HG02623 (cell line): Measurements from ENCODE around the gene SPTY2D1.
"Not testable (repeated sequence)": the region's sequence is repeated elsewhere in the genome, so short reads cannot be mapped to it uniquely, and the experiment has no call there.

Experiments used
- ATAC-seq: cut with Tn5 transposase; IDR thresholded peaks from one replicate; pipeline ENCODE4 v1.9.1; 2021; ENCODE audit warnings: moderate library complexity; ENCODE audit not compliant: unreplicated experiment

SPTY2D1 gene, protein sequence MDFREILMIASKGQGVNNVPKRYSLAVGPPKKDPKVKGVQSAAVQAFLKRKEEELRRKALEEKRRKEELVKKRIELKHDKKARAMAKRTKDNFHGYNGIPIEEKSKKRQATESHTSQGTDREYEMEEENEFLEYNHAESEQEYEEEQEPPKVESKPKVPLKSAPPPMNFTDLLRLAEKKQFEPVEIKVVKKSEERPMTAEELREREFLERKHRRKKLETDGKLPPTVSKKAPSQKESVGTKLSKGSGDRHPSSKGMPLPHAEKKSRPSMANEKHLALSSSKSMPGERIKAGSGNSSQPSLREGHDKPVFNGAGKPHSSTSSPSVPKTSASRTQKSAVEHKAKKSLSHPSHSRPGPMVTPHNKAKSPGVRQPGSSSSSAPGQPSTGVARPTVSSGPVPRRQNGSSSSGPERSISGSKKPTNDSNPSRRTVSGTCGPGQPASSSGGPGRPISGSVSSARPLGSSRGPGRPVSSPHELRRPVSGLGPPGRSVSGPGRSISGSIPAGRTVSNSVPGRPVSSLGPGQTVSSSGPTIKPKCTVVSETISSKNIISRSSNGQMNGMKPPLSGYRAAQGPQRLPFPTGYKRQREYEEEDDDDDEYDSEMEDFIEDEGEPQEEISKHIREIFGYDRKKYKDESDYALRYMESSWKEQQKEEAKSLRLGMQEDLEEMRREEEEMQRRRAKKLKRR

DNA sequence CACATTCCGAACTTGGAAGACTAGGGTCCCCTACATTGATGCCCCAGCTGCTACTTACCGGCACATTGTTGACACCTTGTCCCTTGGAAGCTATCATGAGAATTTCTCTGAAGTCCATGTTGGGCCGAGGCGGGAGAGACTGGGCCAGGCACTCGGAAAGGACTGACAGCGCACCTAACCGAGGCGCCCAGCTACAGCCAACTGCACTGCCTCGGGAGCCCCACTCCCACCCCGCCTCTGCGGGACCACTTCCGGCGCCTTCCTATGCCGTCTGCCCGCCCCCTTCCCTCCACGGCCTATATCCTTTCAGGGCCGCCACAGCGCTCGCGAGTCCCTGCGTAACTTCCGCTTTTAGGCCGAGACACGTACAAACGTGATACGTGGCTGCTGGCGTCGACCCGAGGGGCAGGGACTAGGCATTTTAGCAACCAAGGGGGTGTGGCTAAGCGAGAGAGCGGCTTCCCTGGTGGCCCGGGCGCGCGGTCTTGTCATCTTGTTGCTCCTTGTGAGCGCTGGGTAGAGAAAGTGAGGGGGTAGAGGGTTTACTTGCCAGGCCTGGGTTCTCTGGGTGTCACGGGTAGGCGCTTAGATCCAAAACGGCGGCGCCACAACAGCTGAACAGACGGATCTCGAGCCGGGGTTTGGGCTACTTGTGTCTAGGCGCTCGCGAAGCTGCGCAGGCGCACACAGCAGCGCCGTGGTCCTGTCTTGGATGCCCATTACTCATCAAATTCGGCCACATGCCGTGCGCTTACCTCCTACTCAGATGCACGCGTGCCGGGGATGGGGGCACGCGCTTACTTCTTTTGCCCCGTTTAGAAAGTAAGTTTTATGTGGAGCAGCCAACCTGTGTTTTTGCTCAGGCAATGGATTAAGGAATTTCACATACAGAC lies at the start of gene SPTY2D1:
Gene SPTY2D1, minus strand, starts transcription at position 203 of the 893 bp plus-strand sequence. Its CDS starts 85 bp downstream, at position 118.
- peak; percentile 95 for ATAC-seq

DNA sequence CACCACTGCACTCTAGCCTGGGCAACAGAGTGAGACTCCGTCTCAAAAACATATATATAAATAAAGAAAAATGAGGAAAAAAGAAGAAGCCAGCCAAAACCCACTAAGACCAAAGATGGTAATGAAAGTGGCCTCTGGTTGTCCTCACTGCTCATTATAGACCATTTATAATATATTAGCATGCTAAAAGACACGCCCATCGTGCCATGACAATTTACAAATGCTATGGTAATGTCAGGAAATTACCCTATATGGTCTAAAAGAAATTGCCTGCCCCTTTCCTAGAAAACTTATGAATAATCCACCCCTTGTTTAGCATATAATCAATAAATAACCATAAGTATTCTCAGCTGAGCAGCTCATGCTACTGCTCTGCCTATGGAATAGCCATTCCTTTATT lies 48.3 kb upstream of the SPTY2D1 start:
- no peak for ATAC-seq

DNA sequence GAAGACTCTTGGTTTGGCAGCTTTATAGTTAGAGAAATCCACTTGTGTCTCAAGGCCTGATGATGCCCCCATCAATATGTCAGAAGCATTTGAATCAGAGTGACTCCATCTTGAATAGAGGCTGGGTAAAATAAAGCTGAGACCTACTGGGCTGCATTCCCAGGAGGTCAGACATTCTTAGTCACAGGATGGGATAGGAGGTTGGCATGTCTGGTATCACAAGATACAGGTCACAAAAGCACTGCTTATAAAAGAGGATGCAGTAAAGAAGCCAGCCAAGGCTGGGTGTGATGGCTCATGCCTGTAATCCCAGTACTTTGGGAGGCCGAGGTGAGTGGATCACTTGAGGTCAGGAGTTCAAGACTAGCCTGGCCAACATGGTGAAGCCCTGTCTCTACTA lies 47.8 kb upstream of the SPTY2D1 start:
- ATAC-seq = not testable (repeated sequence)

DNA sequence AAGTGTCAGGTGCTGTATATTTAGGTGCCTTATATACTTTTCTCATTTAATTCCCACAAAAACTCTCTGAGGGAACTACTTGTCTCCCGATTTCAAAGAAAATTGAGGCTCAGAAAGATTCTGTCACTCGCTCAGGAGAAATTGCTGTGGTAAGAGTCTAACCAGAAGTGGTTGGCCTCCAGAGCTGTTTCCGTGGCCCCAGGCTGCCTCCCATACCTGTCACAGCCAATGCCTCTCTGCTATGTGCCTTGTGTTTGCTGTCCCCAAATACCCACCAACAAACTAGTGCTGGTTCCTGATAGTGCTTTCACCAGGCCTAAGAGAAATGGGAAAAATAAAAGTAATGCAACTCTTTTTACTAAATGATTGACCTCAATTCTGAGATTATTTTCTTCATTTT lies 43.4 kb upstream of the SPTY2D1 start:
- ATAC-seq = no peak

DNA sequence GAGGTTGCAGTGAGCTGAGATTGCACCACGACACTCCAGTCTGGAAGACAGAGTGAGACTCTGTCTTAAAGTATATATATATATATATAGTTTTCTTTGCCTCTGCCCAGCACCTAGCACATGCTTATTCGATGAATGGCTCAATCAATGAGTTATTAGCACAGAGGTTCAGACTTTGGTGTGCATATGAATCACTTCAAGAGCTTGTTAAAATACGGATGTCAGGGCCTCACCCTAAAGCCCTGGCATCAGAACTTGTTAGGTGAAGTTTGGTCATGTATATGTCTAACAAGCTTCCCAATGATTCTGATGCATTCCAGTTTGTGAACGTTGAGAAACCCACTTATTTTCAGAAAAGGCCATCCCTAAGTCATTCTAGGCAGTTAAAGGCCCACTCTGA lies 42.7 kb upstream of the SPTY2D1 start:
- no peak for ATAC-seq

DNA sequence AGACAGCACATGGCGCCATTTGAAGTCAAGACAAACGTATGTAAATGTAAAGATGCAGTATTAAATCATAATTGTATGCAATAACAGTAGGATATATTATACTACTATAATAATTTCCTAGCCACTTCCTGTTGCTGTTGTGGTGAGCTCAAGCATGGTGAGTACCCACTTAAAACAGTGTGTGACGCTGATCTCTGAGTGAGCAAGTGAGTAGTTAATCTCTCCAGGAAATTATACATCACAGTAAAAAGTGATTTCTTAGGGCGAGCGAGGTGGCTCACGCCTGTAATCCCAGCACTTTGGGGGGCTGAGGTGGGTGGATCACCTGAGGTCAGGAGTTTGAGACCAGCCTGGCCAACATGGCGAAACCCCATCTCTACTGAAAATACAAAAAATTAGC lies 38.1 kb upstream of the SPTY2D1 start:
- ATAC-seq = not testable (repeated sequence)

DNA sequence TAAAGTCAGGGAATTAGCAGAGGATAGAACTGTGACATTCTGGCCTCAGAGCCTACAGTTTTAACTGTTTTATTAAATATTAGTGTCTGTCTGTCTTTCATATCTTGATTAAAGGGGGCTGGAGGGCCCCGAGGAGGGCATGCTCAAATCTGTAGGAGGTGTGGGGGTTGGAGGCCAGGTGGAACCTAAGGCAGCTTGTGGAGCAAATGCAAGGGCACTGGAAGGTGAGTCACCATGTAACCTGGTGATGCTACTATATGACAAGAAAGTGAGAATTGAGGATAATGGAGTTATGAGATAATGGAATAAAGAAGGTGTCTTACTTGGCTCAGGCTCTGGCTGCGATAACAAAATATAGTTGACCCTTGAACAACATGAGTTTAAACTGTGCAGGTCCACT lies 37.1 kb upstream of the SPTY2D1 start:
- no peak for ATAC-seq

DNA sequence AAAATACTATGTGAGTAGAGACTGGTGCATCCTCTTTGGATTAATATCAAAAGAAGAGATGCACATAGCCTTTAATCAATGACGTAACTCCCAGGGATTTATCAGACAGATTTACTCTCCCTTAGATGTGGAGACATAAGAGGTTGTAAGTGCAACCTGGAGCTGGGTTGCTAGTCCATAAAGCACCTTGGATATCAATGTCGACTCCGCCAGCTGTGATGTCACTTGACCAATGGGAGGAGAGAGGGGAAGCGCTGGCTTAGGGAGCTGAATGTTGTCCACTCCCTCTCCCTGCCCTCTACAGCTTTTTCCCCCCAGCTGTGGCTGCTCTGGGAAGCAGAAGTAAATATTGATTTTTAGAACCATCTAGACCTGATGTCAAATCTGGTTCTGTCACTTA lies 35.6 kb upstream of the SPTY2D1 start:
- no peak for ATAC-seq

DNA sequence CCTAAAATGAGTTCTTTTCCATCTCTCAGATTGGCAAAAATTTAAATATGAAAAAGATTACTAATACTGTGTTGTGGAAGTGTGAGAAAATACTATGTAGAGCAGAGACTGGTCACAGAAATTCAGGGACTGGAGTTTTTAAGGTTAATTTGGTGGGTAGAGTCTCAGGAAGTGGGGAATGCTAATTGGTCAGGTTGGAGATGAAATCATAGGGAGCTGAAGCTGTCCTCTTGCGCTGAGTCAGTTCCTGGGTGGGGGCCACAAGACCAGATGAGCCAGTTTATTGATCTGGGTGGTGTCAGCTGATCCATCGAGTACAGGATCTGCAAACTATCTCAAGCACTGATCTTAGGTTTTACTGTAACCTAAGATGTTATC lies 35.1 kb upstream of the SPTY2D1 start:
- ATAC-seq = no peak

DNA sequence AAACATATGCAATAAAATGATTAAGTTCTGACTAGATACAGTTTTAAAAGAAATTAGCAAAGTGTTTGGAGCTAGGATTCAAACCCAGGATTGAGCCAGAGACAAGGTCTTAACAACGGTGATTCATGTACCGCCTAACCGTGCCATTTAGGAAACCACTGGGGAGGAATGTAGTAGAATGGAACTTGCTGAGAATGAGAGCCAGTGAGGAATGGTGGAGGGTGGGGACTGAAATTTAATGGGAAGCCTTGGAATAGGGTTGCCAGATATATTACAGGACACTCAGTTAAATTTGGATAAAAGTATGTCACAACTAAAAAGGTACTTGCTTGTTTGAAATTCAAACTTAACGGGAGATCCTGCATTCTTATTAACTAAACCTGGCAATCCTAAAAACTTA lies 34.0 kb upstream of the SPTY2D1 start:
- no peak for ATAC-seq

DNA sequence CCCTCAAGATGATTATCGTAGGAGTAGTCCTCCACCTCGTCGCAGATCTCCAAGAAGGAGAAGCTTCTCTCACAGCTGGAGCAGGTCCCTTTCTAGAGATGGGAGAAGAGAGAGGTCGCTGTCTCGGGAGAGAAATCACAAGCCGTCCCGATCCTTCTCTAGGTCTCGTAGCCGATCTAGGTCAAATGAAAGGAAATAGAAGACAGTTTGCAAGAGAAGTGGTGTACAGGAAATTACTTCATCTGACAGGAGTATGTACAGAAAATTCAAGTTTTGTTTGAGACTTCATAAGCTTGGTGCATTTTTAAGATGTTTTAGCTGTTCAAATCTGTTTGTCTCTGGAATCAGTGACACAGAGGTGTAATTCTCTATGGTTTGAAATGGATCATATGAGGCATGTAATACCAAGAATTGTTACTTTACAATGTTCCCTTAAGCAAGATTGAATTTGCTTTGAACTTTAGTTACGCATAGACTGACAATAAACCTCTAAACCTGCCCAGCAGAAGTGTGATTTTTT lies 31.3 kb upstream of the SPTY2D1 start:
- not testable (repeated sequence) for ATAC-seq

DNA sequence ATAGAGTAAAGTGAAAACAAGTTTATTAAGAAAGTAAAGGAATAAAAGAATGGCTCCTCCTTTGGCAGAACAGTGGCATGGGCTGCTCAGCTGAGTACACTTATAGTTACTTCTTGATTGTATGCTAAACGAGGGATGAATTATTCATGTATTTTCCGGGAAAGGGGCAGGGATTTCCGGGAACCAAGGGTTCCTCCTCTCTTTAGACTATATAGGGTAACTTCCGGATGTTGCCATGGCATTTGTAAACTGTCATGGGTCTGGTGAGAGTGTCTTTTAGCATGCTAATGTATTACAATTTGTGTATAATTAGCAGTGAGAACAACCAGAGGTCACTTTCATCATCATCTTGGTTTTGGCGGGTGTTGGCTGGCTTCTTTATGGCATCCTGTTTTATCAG lies 23.5 kb upstream of the SPTY2D1 start:
- no peak for ATAC-seq

DNA sequence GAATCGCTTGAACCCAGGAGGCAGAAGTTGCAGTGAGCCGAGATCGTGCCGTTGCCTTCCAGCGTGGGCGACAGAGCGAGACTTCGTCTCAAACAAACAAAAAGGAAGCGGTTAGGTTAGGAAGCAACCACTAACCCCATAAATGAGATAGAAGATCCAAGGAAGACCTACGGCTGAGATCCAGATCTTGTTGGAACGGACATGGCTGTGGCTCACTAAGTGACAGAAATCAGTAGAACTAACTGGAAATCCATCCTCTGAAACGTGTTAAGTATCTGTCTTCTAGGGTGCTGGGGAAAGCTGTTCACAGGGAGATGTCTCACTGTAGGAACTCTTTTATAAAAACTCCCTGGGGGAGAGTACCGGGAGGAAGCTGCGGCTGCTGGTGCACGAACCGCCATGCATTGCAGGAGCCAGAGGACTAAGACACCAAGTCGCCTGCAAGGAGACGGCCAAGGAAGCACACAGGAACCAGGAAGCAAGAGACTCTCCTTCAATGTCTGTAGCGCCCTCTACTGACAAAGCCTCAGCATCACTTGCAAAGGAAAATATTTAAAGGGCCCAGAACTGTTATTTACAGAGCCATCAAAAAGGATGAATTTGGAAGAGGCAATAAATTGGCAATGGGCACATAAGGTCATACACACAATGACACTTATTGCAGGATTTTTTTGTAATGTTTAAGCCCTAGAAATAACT lies 16.9 kb upstream of the SPTY2D1 start:
- no peak for ATAC-seq

DNA sequence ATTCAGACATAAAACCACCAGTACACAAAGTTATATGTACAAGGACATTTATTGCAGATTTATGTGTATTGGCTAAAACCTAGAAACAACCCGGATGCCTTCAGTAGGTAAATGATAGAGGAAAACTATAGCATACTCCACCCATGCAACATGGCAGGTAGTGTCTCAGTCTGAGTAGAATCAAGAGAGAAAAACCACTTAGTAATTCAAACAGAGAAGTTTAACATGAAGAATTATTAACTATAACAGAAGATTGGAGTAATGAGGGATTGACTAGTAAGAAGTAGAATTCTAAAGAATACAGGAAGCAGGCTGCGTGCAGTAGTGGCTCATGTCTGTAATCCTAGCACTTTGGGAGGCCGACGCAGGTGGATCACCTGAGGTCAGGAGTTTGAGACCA lies 16.2 kb upstream of the SPTY2D1 start:
- no peak for ATAC-seq

DNA sequence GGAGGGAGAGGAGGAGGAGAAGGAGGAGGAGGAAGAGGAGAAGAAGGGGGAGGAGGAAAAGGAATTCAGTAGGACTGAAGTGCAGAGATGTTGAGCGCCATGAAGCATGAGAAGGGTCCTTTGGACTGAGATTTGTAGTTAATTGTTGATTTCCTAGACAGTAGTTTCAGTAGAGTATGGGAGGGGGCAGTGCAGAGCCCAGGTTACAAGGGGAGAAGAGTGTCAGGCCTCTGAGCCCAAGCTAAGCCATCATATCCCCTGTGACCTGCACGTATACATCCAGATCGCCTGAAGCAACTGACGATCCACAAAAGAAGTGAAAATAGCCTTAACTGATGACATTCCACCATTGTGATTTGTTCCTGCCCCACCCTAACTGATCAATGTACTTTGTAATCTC lies 8.9 kb upstream of the SPTY2D1 start:
- ATAC-seq = not testable (repeated sequence)

DNA sequence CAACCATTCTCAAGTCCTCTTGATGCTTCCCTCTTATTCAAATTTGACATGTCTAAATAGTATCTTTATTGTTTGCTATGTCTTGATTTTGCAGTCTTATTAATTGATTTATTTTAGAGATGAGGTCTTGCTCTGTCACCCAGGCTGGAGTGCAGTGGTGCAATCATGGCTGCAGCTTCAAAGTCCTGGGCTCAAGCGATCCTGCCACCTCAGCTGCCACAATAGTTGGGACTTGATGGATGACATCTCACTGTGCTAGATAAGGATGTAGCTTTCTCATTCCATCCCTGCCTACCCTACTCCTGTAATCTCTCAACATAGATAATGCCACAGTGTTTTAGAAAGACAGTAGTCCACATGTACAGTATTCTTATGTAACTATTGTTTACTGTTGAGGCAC lies 7.5 kb upstream of the SPTY2D1 start:
- no peak for ATAC-seq

DNA sequence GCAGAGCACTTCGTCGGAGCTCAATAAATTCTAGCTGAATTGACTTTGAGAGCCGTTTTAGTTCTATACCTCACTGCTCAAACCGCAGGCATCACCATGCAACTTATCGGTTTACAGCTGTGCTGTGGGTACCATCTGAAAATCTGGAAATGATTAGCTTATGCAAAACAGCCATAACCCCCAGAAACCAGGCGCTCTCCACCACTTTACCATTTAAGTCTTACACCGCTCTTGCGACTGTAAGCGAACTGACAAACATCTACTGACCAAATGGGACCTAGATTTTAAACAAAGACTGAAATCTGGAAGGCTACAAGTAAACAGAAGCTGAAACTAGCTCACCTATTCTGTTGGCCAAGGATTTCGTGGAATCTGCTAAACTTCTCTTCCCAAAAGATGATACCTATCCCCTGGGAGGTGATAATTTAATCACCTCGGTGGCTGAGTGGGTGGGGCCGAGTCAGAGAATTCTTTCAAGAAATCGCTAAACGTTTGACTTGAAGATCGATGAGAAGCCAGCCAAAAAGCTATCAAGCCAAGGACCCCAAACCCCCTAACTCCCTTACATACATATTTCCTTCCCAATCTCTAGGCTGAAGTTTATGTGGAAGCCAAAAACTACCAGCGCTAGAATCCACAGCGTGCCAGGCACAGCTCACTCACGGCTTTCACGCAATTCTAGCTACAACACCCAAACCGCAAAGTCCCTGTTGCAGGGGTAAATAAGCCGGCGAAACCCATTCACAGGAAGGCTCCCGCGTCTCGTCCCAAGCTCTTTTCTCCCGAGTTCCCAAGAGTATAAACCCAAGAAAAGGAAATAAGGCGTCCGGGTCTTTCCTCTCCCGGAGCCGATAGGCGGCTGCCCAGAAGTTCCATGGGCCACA lies 644 bp downstream of the SPTY2D1 start:
- peak; percentile 46 for ATAC-seq

DNA sequence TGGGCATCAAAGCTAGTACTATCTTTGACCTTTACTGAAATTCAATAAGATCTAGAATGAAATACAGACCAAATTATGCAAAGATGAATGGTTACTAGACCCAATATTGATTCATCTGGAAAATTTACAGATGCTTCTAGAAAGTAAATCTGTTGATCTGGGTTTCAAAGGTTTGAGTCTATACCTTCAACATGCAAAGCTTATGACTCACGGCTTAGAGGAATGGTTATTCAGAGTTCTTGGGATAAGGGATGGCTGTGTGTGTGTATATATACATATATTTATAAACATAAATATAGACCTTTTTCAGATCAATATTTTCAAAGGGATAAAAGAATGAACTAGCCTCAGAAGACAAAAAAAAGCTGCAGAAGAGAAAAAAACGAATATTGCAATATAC lies 1.3 kb downstream of the SPTY2D1 start:
- no peak for ATAC-seq

DNA sequence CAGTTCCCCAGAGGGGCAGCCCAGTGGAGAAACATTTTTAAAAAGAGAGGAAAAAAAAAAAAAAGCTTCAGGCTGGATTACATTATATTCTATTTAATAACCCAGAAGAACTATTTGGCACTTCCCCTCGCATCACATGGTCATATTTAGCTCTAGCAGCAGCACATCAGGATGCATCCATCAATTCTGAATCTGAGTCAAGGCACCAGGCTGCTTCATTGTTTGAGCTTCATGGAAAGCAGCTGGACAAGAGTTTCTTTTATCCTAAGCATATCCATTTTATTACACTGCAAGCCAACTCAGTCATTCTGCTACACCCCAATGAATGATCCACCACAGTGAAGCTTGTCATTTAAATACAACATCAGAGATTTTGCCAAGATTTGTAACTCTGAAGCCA lies 10.0 kb downstream of the SPTY2D1 start:
- ATAC-seq = no peak

DNA sequence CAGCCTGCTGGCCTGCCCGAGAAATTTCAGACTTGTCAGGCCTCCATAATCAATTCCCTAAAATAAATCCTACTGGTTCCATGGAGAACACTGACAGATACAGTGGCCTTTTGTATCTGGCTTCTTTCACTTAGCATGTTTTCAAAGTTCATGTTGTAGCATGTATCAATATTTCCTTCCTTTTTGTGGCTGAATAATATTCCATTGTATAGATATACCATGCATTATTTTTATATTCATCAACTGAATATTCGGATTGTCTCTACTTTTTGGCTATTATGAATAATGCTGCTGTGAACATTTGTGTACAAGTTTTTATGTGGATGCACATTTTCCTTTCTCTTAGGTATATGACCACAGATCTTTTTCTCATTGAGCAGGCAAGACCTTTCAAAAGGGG lies 10.4 kb downstream of the SPTY2D1 start:
- ATAC-seq = no peak
